Lower leg skin (tissue), 4 donors: ENCODE data around the gene GRM5. TPM values are rescaled to one million over a fixed set of nuclear protein-coding genes. Genes with fewer than 3 reads are reported as not detected.

Source experiments
- DNase-seq, 2 donors: peaks; one replicate each; pipeline ENCODE4 v3.0.0-alpha.2; 2019; ENCODE audit warnings: low spot score in 2 of 2
- H3K4me3 ChIP-seq: fragments of 200-600 bp; sonication (generic); 2 replicates; pipeline ENCODE4 v1.5.1; 2017; ENCODE audit warnings: mild to moderate bottlenecking, low read depth; ENCODE audit not compliant: poor library complexity, severe bottlenecking
- CTCF ChIP-seq, 3 donors: fragments of 450-650 bp; IDR thresholded peaks; one replicate each; pipeline ENCODE4 v1.5.1; 2016; ENCODE audit warnings: antibody characterized with exemption in 3 of 3, mild to moderate bottlenecking in 3 of 3, moderate library complexity in 2 of 3
- POLR2A ChIP-seq, 2 donors: fragments of 450-650 bp; IDR thresholded peaks; one replicate each; pipeline ENCODE4 v1.6.1; 2016 to 2017; ENCODE audit warnings: antibody characterized with exemption in 2 of 2, mild to moderate bottlenecking in 1 of 2, moderate library complexity in 1 of 2
- WGBS, 2 donors: methylation state at CpG; one replicate each; pipeline ENCODE4 v1.1.5; 2018; 5-methylcytosine and 5-hydroxymethylcytosine counted together
- intact Hi-C: fragments of 100-400 bp; cut with DNase I; formaldehyde crosslinking; loops from one replicate; pipeline ENCODE4 v1.15.0; 2023; ENCODE audit warnings: low total_unique reads
- total RNA-seq, 4 donors: library from RNA; depleted of rRNA; stranded (reverse); fragments of >200 nt; gene quantifications; one replicate each; pipeline ENCODE4 v1.1.0, GENCODE V29; 2016

GRM5 gene
- total RNA-seq, 4 donors from 2014 or later: not detected

- DNase-seq: no peak
- intact Hi-C loops: no loop called here
- WGBS, 2 donors: 42 to 58% methylated on average over 5 to 6 of the region's 6 CpGs
- H3K4me3 ChIP-seq: no peak overlapping the region
- TF ChIP-seq CTCF (IDR thresholded peaks at IDR 0.05): no peak
- TF ChIP-seq POLR2A (IDR thresholded peaks at IDR 0.05): no peak
Observed at GRCh38 chr11:88484873-88485621, 580.7 kb downstream of the GRM5 start.

GRCh38 chr11:88482871-88483301 is 582.9 kb downstream of the GRM5 start:
- H3K4me3 ChIP-seq: no peak overlapping the region
- DNase-seq: no peak
- WGBS, 2 donors: 91 to 96% methylated on average over 2 of the region's 2 CpGs
- TF ChIP-seq POLR2A (IDR thresholded peaks at IDR 0.05) (no peak), CTCF (IDR thresholded peaks at IDR 0.05) (no peak)
- intact Hi-C loops: no loop called here

GRCh38 chr11:88480223-88480622 is 585.6 kb downstream of the GRM5 start:
- 16 to 18% methylated on average over 1 of the region's 1 CpG for WGBS, 2 donors
- no peak for DNase-seq
- intact Hi-C loops: no loop called here
- H3K4me3 ChIP-seq: no peak overlapping the region
- TF ChIP-seq CTCF (IDR thresholded peaks at IDR 0.05) (no peak), POLR2A (IDR thresholded peaks at IDR 0.05) (no peak)

- no peak for DNase-seq
- no peak for TF ChIP-seq POLR2A (IDR thresholded peaks at IDR 0.05)
- no peak for TF ChIP-seq CTCF (IDR thresholded peaks at IDR 0.05)
- 60 to 61% methylated on average over 4 of the region's 4 CpGs for WGBS, 2 donors
Observed at GRCh38 chr11:88478136-88478815, 587.5 kb downstream of the GRM5 start.

GRCh38 chr11:88475991-88476418 is 589.8 kb downstream of the GRM5 start:
- 29 to 43% methylated on average over 1 of the region's 1 CpG for WGBS, 2 donors
- no peak overlapping the region for H3K4me3 ChIP-seq
- TF ChIP-seq CTCF (IDR thresholded peaks at IDR 0.05) (no peak), POLR2A (IDR thresholded peaks at IDR 0.05) (no peak)
- no peak for DNase-seq
- intact Hi-C loops: no loop called here

More at GRCh38 chr11:88478136-88478815, 587.5 kb downstream of the GRM5 start:
- no peak overlapping the region for H3K4me3 ChIP-seq
- intact Hi-C loops: no loop called here
